ENCODE results near the gene NFKB2.

Gene NFKB2

DNA sequence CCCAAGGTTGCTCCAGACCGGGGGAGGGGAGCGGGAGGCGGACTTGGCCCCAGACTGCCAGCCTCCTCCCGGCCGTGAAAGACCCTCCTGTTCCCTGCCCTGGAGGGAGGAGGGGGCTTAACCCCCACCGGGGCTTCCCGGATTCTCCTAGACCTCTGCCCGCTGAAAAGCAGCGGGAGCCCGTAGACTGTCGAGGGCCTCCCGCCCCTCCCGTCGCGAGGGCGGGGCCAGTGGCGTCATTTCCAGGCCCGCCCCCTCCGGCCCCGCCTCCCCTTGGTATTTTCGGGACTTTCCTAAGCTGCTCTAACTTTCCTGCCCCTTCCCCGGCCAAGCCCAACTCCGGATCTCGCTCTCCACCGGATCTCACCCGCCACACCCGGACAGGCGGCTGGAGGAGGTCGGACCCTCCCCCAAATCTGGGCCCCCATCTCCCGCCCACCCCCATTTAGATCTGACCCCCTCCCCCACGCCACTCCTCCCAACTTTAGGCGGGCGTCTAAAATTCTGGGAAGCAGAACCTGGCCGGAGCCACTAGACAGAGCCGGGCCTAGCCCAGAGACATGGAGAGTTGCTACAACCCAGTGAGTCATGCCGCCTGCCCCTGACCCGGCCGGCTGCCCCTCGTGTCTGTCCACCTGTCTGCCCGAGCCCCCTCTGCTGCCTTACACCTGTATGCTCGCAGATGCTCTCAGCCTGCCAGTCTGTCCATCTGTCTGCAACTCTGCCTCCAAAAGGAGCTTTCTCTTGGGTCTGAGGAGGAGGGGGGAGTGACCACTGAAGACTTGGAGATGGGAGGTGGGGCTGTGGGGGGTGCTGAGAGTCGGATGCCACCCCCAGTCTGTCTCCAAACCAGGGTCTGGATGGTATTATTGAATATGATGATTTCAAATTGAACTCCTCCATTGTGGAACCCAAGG is at the start of gene NFKB2:
NFKB2 (plus strand) TSS at position 306 of the 917 bp plus-strand sequence; CDS start at position 561, 255 bp downstream.
- Histone ChIP-seq H3K4me1 (ENCODE audit: insufficient read depth, low read length) (peaks cover 24% of the 10 kb centered on the region), H3K9me3 (ENCODE audit: low read length) (no peaks in the 10 kb centered on the region), H3K4me3 (ENCODE audit: low read length) (peak within 1 kb of the TSS; percentile 54), H3K36me3 (ENCODE audit: insufficient read depth, low read length) (peaks cover 8% of the 10 kb centered on the region), H3K27me3 (ENCODE audit: insufficient read depth, low read length) (no peaks in the 10 kb centered on the region), H2AFZ (ENCODE audit: low read depth, low read length) (peak within 1 kb of the TSS; percentile 91)

GRCh38 chr10:102347236-102347828 is 48.2 kb upstream of the NFKB2 start:
- Histone ChIP-seq H3K4me3 (ENCODE audit: low read length) (no peak overlapping the region), H3K36me3 (ENCODE audit: insufficient read depth, low read length) (peaks cover 25% of the 10 kb centered on the region), H3K9me3 (ENCODE audit: low read length) (no peaks in the 10 kb centered on the region), H3K27me3 (ENCODE audit: insufficient read depth, low read length) (no peaks in the 10 kb centered on the region), H3K4me1 (ENCODE audit: insufficient read depth, low read length) (peaks cover 3% of the 10 kb centered on the region), H2AFZ (ENCODE audit: low read depth, low read length) (no peak overlapping the region)

GRCh38 chr10:102352066-102352715 is 43.3 kb upstream of the NFKB2 start:
- Histone ChIP-seq H2AFZ (ENCODE audit: low read depth, low read length) (no peak overlapping the region), H3K4me1 (ENCODE audit: insufficient read depth, low read length) (no peaks in the 10 kb centered on the region), H3K36me3 (ENCODE audit: insufficient read depth, low read length) (peaks cover 45% of the 10 kb centered on the region), H3K27me3 (ENCODE audit: insufficient read depth, low read length) (no peaks in the 10 kb centered on the region), H3K9me3 (ENCODE audit: low read length) (no peaks in the 10 kb centered on the region), H3K4me3 (ENCODE audit: low read length) (no peak overlapping the region)

GRCh38 chr10:102354451-102354850 is 41.1 kb upstream of the NFKB2 start:
- no peaks in the 10 kb centered on the region for H3K27me3 ChIP-seq (ENCODE audit: insufficient read depth, low read length)
- no peaks in the 10 kb centered on the region for H3K4me1 ChIP-seq (ENCODE audit: insufficient read depth, low read length)
- peaks cover 66% of the 10 kb centered on the region for H3K36me3 ChIP-seq (ENCODE audit: insufficient read depth, low read length)
- H2AFZ ChIP-seq (ENCODE audit: low read depth, low read length) = no peak overlapping the region
- no peak overlapping the region for H3K4me3 ChIP-seq (ENCODE audit: low read length)
- no peaks in the 10 kb centered on the region for H3K9me3 ChIP-seq (ENCODE audit: low read length)

DNA sequence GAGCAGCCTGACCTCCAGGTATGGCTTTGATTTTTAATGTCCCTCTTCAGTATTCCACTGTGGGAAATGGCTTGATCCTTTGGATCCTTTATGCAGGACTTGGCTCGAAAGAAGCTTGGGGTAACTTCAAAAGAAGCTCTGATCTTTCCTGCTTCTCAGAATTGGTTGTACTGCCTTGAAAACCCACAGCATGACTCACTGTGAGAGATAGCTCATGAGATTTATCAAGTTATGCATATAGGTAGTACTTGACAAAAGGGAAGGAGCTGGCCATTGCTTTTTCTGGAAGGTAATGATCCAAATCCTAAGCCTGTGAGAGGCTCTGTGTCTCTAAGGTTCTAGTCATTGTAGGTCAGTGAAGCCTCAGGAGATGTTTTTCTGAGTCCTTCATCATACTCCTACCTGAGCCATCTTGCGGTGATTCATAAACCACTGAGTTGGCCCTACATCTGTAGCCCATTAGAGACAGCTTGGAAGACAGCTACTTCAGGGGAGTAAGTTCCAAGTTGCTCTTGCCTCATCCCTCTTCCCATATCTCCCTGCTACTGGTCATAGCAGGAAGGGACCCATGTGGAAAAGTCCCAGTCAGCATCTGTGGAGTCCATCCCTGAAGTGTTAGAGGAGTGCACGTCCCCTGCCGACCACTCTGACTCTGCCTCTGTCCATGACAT is 36.7 kb upstream of the NFKB2 start:
- no peaks in the 10 kb centered on the region for H3K9me3 ChIP-seq (ENCODE audit: low read length)
- H3K4me1 ChIP-seq (ENCODE audit: insufficient read depth, low read length) = no peaks in the 10 kb centered on the region
- H3K36me3 ChIP-seq (ENCODE audit: insufficient read depth, low read length) = peaks cover 76% of the 10 kb centered on the region
- no peak overlapping the region for H2AFZ ChIP-seq (ENCODE audit: low read depth, low read length)
- H3K27me3 ChIP-seq (ENCODE audit: insufficient read depth, low read length) = no peaks in the 10 kb centered on the region
- no peak overlapping the region for H3K4me3 ChIP-seq (ENCODE audit: low read length)

GRCh38 chr10:102367441-102367840 is 28.1 kb upstream of the NFKB2 start:
- Histone ChIP-seq H3K36me3 (ENCODE audit: insufficient read depth, low read length) (peaks cover 85% of the 10 kb centered on the region), H2AFZ (ENCODE audit: low read depth, low read length) (no peak overlapping the region), H3K9me3 (ENCODE audit: low read length) (no peaks in the 10 kb centered on the region), H3K4me1 (ENCODE audit: insufficient read depth, low read length) (no peaks in the 10 kb centered on the region), H3K27me3 (ENCODE audit: insufficient read depth, low read length) (no peaks in the 10 kb centered on the region), H3K4me3 (ENCODE audit: low read length) (no peak overlapping the region)

DNA sequence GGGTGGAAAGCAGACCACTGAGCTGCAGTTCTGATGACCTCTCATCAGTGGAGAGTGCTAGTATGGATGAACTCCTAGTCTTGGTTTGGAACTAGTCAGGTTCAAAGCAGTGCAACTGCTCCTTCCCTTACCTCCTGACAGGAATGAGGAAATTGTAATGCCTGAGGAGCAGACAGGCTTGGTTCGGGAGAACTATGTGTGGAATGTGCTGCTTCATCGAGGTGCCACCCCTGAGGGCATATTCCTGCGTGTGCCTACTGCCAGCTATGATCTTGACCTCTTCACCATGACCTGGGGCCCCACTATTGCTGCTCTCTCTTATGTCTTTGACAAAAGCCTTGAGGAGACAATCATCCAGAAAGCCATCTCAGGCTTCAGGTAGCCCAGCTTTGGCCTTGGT is 27.4 kb upstream of the NFKB2 start:
- H3K36me3 ChIP-seq (ENCODE audit: insufficient read depth, low read length) = peaks cover 86% of the 10 kb centered on the region
- no peaks in the 10 kb centered on the region for H3K27me3 ChIP-seq (ENCODE audit: insufficient read depth, low read length)
- H3K4me3 ChIP-seq (ENCODE audit: low read length) = no peak overlapping the region
- H3K4me1 ChIP-seq (ENCODE audit: insufficient read depth, low read length) = no peaks in the 10 kb centered on the region
- H2AFZ ChIP-seq (ENCODE audit: low read depth, low read length) = no peak overlapping the region
- H3K9me3 ChIP-seq (ENCODE audit: low read length) = no peaks in the 10 kb centered on the region

GRCh38 chr10:102371295-102371694 is 24.2 kb upstream of the NFKB2 start:
- no peak overlapping the region for H2AFZ ChIP-seq (ENCODE audit: low read depth, low read length)
- H3K9me3 ChIP-seq (ENCODE audit: low read length) = no peaks in the 10 kb centered on the region
- H3K27me3 ChIP-seq (ENCODE audit: insufficient read depth, low read length) = no peaks in the 10 kb centered on the region
- H3K36me3 ChIP-seq (ENCODE audit: insufficient read depth, low read length) = peaks cover 86% of the 10 kb centered on the region
- no peak overlapping the region for H3K4me3 ChIP-seq (ENCODE audit: low read length)
- H3K4me1 ChIP-seq (ENCODE audit: insufficient read depth, low read length) = no peaks in the 10 kb centered on the region

GRCh38 chr10:102375250-102375649 is 20.3 kb upstream of the NFKB2 start:
- H3K36me3 ChIP-seq (ENCODE audit: insufficient read depth, low read length) = peaks cover 75% of the 10 kb centered on the region

GRCh38 chr10:102375867-102376266 is 19.6 kb upstream of the NFKB2 start:
- Histone ChIP-seq H3K4me1 (ENCODE audit: insufficient read depth, low read length) (no peaks in the 10 kb centered on the region), H3K36me3 (ENCODE audit: insufficient read depth, low read length) (peaks cover 75% of the 10 kb centered on the region)

More at GRCh38 chr10:102375250-102375649, 20.3 kb upstream of the NFKB2 start:
- H3K4me1 ChIP-seq (ENCODE audit: insufficient read depth, low read length) = no peaks in the 10 kb centered on the region
- no peak overlapping the region for H3K4me3 ChIP-seq (ENCODE audit: low read length)
- H2AFZ ChIP-seq (ENCODE audit: low read depth, low read length) = no peak overlapping the region
- no peaks in the 10 kb centered on the region for H3K27me3 ChIP-seq (ENCODE audit: insufficient read depth, low read length)
- no peaks in the 10 kb centered on the region for H3K9me3 ChIP-seq (ENCODE audit: low read length)

GRCh38 chr10:102376901-102377300 is 18.6 kb upstream of the NFKB2 start:
- H3K27me3 ChIP-seq (ENCODE audit: insufficient read depth, low read length) = no peaks in the 10 kb centered on the region
- no peaks in the 10 kb centered on the region for H3K4me1 ChIP-seq (ENCODE audit: insufficient read depth, low read length)
- H3K9me3 ChIP-seq (ENCODE audit: low read length) = no peaks in the 10 kb centered on the region
- H3K36me3 ChIP-seq (ENCODE audit: insufficient read depth, low read length) = peaks cover 76% of the 10 kb centered on the region
- no peak overlapping the region for H2AFZ ChIP-seq (ENCODE audit: low read depth, low read length)
- no peak overlapping the region for H3K4me3 ChIP-seq (ENCODE audit: low read length)

More at GRCh38 chr10:102375867-102376266, 19.6 kb upstream of the NFKB2 start:
- no peaks in the 10 kb centered on the region for H3K27me3 ChIP-seq (ENCODE audit: insufficient read depth, low read length)
- no peaks in the 10 kb centered on the region for H3K9me3 ChIP-seq (ENCODE audit: low read length)
- no peak overlapping the region for H3K4me3 ChIP-seq (ENCODE audit: low read length)
- H2AFZ ChIP-seq (ENCODE audit: low read depth, low read length) = no peak overlapping the region

DNA sequence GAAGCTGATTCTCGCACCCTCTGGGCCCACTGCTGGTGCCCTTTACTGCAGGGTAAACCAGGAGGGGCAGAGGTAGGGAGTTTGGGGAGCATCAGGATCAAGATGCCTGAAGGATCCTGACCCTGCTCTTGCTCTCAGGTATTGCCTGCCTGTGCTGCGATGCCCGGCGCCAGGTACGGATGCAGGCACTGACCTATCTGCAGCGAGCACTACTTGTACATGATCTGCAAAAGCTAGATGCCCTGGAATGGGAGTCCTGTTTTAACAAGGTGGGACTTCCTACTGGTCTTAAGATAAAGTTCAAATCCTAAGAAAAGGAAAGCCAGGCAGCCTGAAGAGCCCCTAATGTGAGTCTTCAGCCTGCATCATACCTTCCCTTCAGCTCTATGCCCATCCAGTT is 16.1 kb upstream of the NFKB2 start:
- H2AFZ ChIP-seq (ENCODE audit: low read depth, low read length) = no peak overlapping the region
- H3K4me1 ChIP-seq (ENCODE audit: insufficient read depth, low read length) = no peaks in the 10 kb centered on the region
- H3K9me3 ChIP-seq (ENCODE audit: low read length) = no peaks in the 10 kb centered on the region
- H3K36me3 ChIP-seq (ENCODE audit: insufficient read depth, low read length) = peaks cover 60% of the 10 kb centered on the region
- no peaks in the 10 kb centered on the region for H3K27me3 ChIP-seq (ENCODE audit: insufficient read depth, low read length)
- no peak overlapping the region for H3K4me3 ChIP-seq (ENCODE audit: low read length)

- Histone ChIP-seq H3K4me3 (ENCODE audit: low read length) (no peak overlapping the region), H2AFZ (ENCODE audit: low read depth, low read length) (no peak overlapping the region), H3K36me3 (ENCODE audit: insufficient read depth, low read length) (peaks cover 39% of the 10 kb centered on the region), H3K4me1 (ENCODE audit: insufficient read depth, low read length) (no peaks in the 10 kb centered on the region), H3K9me3 (ENCODE audit: low read length) (no peaks in the 10 kb centered on the region), H3K27me3 (ENCODE audit: insufficient read depth, low read length) (no peaks in the 10 kb centered on the region)
Observed at GRCh38 chr10:102381983-102382382, 13.5 kb upstream of the NFKB2 start.

Data from neuron (in vitro differentiated cells).